Measurements from ENCODE around the gene CX3CL1. TPM values are rescaled to one million over a fixed set of nuclear protein-coding genes. Genes with fewer than 3 reads are reported as not detected.

Gene CX3CL1
- total and polyA plus RNA-seq, 2 of the 4 experiments (the other 2 are of a cell fraction), result 0.18 to 0.77 TPM

- intact Hi-C loops (cut with micrococcal nuclease), result no loop called here
- Histone ChIP-seq H3K4me2 (ENCODE audit: low read depth, low read length) (no peak overlapping the region), H3K56ac (ENCODE audit: extremely low read depth, insufficient read depth, low read length) (no peak overlapping the region), H4K91ac (ENCODE audit: insufficient read depth, low read depth, low read length) (no peak overlapping the region), H4K5ac (ENCODE audit: low read depth, low read length) (no peak overlapping the region), H2BK120ac (ENCODE audit: low read depth, low read length) (no peak overlapping the region), H3K14ac (replicated peaks; ENCODE audit: low read depth, low read length) (no peak overlapping the region), H3K9ac (ENCODE audit: low read depth, low read length) (no peak overlapping the region), H3K27ac (ENCODE audit: insufficient read depth, low read length) (no peak overlapping the region), H4K8ac (ENCODE audit: low read depth in 2 of 2, low read length in 2 of 2) (no peak overlapping the region), H4K20me1 (ENCODE audit: insufficient read depth, low read length) (no peaks in the 10 kb centered on the region), H2AFZ (replicated peaks; ENCODE audit: low read length, poor library complexity) (no peak overlapping the region), H3K4me3 (ENCODE audit: insufficient read depth, low read depth, low read length) (no peak overlapping the region), H3K9me1 (ENCODE audit: insufficient read depth, low read length) (no peaks in the 10 kb centered on the region), H3K79me1 (ENCODE audit: low read depth in 1 of 2, low read length in 2 of 2) (no peaks in the 10 kb centered on the region), H2BK20ac (ENCODE audit: low read depth, low read length) (no peak overlapping the region), H2BK5ac (ENCODE audit: low read depth, low read length, poor library complexity, severe bottlenecking) (no peak overlapping the region), H3K36me3 (ENCODE audit: control insufficient read depth, insufficient read depth, low read length) (peaks cover 15% of the 10 kb centered on the region), H2AK9ac (replicated peaks; ENCODE audit: low read depth, low read length, poor library complexity) (no peak overlapping the region), H3K27me3 (ENCODE audit: control insufficient read depth, insufficient read depth, low read length) (no peaks in the 10 kb centered on the region), H3K9me3 (ENCODE audit: control insufficient read depth, insufficient read depth, low read length) (no peaks in the 10 kb centered on the region), H3K18ac (ENCODE audit: low read depth, low read length) (no peak overlapping the region), H3K4ac (ENCODE audit: low read depth, low read length) (no peak overlapping the region), H2BK15ac (ENCODE audit: low read depth, low read length) (no peak overlapping the region), H2AK5ac (ENCODE audit: low read depth, low read length) (no peak overlapping the region), H3K4me1 (ENCODE audit: control insufficient read depth, insufficient read depth, low read length) (peaks cover 2% of the 10 kb centered on the region), H3K23ac (ENCODE audit: low read depth, low read length) (no peak overlapping the region)
- TF ChIP-seq RCOR1 (IDR thresholded peaks at IDR 0.05; ENCODE audit: insufficient replicate concordance, low read length) (no peak), BHLHE40 (IDR thresholded peaks at IDR 0.05; ENCODE audit: low read depth, low read length) (no peak), NFE2L2 (IDR thresholded peaks at IDR 0.05; ENCODE audit: low read depth, low read length) (no peak), MAFK (IDR thresholded peaks at IDR 0.05; ENCODE audit: low read depth, low read length) (no peak), RFX5 (IDR thresholded peaks at IDR 0.05; ENCODE audit: low read depth, low read length) (no peak), FOS (IDR thresholded peaks at IDR 0.05; ENCODE audit: low read depth, low read length) (no peak), CHD1 (IDR thresholded peaks at IDR 0.05; ENCODE audit: low read depth, low read length) (no peak)
- TF ChIP-seq, protein P1, sequence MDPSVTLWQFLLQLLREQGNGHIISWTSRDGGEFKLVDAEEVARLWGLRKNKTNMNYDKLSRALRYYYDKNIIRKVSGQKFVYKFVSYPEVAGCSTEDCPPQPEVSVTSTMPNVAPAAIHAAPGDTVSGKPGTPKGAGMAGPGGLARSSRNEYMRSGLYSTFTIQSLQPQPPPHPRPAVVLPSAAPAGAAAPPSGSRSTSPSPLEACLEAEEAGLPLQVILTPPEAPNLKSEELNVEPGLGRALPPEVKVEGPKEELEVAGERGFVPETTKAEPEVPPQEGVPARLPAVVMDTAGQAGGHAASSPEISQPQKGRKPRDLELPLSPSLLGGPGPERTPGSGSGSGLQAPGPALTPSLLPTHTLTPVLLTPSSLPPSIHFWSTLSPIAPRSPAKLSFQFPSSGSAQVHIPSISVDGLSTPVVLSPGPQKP (IDR thresholded peaks at IDR 0.05; ENCODE audit: borderline replicate concordance, low read depth, low read length), result no peak
- TF ChIP-seq, protein P2, sequence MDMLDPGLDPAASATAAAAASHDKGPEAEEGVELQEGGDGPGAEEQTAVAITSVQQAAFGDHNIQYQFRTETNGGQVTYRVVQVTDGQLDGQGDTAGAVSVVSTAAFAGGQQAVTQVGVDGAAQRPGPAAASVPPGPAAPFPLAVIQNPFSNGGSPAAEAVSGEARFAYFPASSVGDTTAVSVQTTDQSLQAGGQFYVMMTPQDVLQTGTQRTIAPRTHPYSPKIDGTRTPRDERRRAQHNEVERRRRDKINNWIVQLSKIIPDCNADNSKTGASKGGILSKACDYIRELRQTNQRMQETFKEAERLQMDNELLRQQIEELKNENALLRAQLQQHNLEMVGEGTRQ (IDR thresholded peaks at IDR 0.05; ENCODE audit: low read depth, low read length), result no peak
- in situ Hi-C loops (cut with MboI; ENCODE audit: low sequenced_read_pairs), result no loop called here
- WGBS, 2 experiments (ENCODE audit: extremely low coverage in 2 of 2, insufficient read length in 1 of 2), result 59% methylated on average over 3 of the region's 3 CpGs; no CpG with 5 or more reads in 1 of the 2 experiments
- no peak for DNase-seq
- dilution Hi-C loops (cut with HindIII; ENCODE audit: low sequenced_read_pairs, unreplicated experiment), result no loop called here
- ATAC-seq (ENCODE audit: low read depth), result no peak
- CTCF ChIA-PET, result interaction anchor here (1.5 to 4.5 kb wide), 2 partner anchors 95 to 124 kb away, joined by 4 to 30 read pairs; no protein-coding TSS in a partner anchor
- BruUV-seq (replicated peaks), result no TSS peak
- POLR2A ChIA-PET (ENCODE audit: unreplicated experiment), result no interaction called here
Measured at GRCh38 chr16:57424583-57424982, 52.3 kb downstream of the CX3CL1 start.
